Activated T-cell treated with anti-CD3 and anti-CD28 coated beads, Interleukin-2, amount 50 U/mL, for 24 hours (primary cell): Measurements from ENCODE around the gene REST.
"Not testable (repeated sequence)": the region's sequence is repeated elsewhere in the genome, so short reads cannot be mapped to it uniquely, and the experiment has no call there.

Experiments used
- DNase-seq: peaks from one replicate; pipeline ENCODE4 v3.0.0-alpha.2; 2020
- H3K27ac Mint-ChIP-seq: 2 replicates; pipeline ENCODE4 v1.8.0; 2020; ENCODE audit warnings: mild to moderate bottlenecking, mixed read lengths
- H3K27me3 Mint-ChIP-seq: 2 replicates; pipeline ENCODE4 v1.8.0; 2020; ENCODE audit warnings: mixed read lengths
- H3K36me3 Mint-ChIP-seq: 2 replicates; pipeline ENCODE4 v1.8.0; 2020; ENCODE audit warnings: low read depth, mixed read lengths
- H3K4me1 Mint-ChIP-seq: 2 replicates; pipeline ENCODE4 v1.8.0; 2020; ENCODE audit warnings: low read depth, mixed read lengths
- H3K4me3 Mint-ChIP-seq: 2 replicates; pipeline ENCODE4 v1.8.0; 2020; ENCODE audit warnings: mild to moderate bottlenecking, moderate library complexity, mixed read lengths
- H3K9me3 Mint-ChIP-seq: 2 replicates; pipeline ENCODE4 v1.8.0; 2020; ENCODE audit warnings: mixed read lengths

The REST gene

DNA sequence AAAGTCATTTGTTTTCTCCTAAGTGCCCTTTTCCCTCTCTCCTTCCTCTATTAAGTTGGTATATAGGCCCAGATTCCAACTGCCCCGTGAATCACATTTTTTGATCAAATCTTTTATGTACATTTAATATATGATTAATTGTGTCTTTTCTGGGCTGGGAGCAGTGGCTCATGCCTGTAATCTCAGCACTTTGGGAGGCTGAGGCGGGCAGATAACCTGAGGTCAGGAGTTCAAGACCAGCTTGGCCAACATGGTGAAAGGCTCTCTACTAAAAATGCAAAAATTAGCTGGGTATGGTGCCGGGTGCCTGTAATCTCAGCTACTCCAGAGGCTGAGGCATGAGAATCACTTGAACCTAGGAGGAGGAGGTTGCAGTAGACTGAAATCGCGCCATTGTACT, 7.5 kb upstream of the REST start:
- not testable (repeated sequence) for H3K4me1 Mint-ChIP-seq, H3K4me3 Mint-ChIP-seq, DNase-seq, H3K27me3 Mint-ChIP-seq, H3K36me3 Mint-ChIP-seq, H3K27ac Mint-ChIP-seq, H3K9me3 Mint-ChIP-seq

DNA sequence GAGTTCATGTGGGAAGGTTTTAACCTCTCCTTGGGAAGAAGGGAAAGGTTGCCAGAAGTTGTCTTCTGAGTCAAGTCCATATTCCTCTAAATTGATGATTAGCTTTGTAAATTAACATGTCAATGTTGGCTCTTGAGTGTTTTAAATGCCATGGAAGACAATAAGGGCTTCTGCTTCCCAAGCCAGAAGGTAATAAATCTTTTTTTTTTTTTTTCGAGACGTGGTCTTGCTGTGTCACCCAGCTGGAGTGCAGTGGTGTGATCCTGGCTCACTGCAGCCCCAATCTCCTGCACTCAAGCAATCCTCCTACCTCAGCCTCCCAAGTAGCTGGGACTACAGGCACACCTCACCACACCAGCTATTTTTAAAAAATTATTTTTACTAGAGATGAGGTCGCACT, 5.0 kb upstream of the REST start:
- Mint-ChIP-seq H3K36me3 (no peaks in the 10 kb centered on the region), H3K27ac (no peak overlapping the region), H3K9me3 (no peaks in the 10 kb centered on the region), H3K4me1 (peaks cover 14% of the 10 kb centered on the region), H3K27me3 (no peaks in the 10 kb centered on the region), H3K4me3 (no peak overlapping the region)
- DNase-seq: no peak

DNA sequence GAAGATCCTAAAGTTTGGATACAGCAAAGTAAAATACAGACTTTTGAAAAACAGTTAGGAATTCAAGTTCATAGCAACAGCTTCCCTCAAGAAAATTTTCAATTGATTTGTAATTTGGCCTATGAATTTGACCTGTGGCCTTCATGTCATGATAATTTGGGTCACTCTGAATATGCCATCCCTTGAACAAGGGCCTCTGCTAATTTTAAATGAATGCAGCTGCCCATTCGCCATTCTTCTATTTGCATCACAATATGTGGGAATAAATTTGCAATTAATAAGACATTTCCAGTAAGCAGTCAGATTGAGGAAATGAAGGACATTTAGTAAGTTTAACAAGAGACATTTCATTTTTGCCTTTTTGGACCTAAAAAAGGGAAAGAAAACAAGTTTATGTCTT, 1.9 kb upstream of the REST start:
- DNase-seq: no peak
- H3K4me1 Mint-ChIP-seq: peaks cover 24% of the 10 kb centered on the region
- no peaks in the 10 kb centered on the region for H3K9me3 Mint-ChIP-seq
- no peak overlapping the region for H3K27ac Mint-ChIP-seq
- no peak overlapping the region for H3K4me3 Mint-ChIP-seq
- H3K27me3 Mint-ChIP-seq: no peaks in the 10 kb centered on the region
- peaks cover 15% of the 10 kb centered on the region for H3K36me3 Mint-ChIP-seq

DNA sequence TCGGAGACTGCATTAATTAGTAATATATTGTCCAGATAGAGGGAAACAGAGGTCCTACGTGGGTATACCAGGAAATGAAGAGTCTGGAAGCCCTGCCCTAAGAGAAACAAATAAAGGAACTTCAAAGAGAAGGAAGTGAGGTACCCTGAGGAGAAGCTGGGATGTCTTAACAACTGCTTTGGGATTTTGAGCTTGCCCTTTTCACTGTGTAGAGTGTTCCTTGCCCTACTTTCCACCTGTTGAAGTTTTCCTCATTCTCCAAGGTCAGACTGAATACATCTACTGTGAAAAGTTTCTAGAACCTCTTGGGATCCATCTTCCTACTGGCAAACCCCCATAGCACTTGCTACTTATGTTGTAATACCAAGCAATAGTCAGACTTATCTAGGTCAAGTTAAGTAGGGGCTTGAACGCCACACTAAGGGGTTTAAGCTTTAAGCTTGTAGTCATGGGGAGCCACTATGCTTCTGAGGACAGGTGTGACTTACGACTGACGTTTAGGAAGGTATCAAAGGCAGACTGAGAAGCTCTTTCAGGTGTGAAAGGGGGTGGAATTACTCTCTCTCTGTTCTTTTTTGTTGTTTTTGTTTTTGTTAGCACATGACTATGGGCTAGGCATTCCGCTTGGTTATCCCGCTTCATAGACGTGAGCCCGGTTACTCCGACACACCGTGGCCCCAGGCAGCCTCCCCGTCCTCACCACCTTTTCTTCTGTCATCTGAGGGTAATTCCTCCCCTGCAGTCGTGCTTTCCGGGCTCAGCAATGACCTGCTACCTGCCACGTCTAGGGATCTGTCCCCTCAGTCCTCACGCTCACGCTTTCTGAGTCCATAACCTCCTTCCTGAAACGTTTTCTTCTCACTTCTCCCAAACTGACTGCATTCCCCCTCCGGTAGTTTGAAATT, 959 bp upstream of the REST start:
- H3K9me3 Mint-ChIP-seq: no peaks in the 10 kb centered on the region
- no peaks in the 10 kb centered on the region for H3K27me3 Mint-ChIP-seq
- DNase-seq: no peak
- H3K4me1 Mint-ChIP-seq: peaks cover 34% of the 10 kb centered on the region
- peak overlapping the region; percentile 87 for H3K27ac Mint-ChIP-seq
- H3K36me3 Mint-ChIP-seq: peaks cover 24% of the 10 kb centered on the region
- H3K4me3 Mint-ChIP-seq: peak overlapping the region; percentile 87

DNA sequence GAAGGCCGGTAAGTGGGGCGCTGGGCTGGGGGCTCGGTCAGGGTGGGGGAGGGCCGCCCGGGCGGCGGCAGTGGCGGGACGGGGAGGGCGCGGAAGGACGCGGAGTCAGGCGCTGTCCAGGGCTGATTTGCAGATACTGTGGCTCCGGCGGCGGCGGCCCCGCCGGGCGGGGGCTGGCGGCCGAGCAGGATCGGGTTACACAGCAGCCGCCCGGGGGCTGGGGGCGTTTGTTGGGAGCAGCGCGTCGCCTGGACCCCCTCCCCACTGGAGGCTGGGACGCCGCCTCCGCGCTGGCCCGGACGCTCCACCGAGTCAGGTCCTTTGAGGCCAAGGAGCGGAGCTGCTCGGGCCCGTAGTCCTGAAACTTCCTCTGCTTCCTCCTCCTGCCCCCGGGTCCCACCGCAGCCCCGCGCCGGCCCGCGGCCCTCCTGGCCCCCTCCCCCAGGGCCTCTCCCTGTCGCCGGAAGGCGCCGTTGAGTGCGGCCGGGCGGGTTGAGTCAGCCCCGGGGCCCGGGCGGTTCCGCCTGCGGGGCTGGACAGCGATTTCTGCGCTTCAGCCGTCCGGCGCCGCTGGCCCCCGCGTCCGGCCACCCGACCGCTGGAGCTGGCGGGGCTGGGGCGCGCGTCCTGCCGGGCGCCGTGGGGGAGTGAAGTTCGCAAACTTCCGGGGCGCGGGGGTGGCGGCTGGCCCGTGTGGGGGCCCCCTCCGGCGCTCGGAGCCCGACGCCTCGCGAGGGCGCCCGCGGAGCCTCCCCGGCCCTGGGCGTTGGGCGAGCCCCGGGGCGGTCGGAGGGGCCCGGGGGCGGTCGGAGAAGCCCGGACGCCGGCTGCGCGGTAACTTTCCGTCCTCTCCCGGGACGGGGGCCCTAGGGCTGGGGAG, 746 bp downstream of the REST start:
- H3K27me3 Mint-ChIP-seq: no peaks in the 10 kb centered on the region
- H3K4me1 Mint-ChIP-seq: peaks cover 45% of the 10 kb centered on the region
- peak overlapping the region; percentile 97 for H3K27ac Mint-ChIP-seq
- DNase-seq: peak; percentile 84
- H3K4me3 Mint-ChIP-seq: peak overlapping the region; percentile 98
- no peaks in the 10 kb centered on the region for H3K9me3 Mint-ChIP-seq
- H3K36me3 Mint-ChIP-seq: peaks cover 37% of the 10 kb centered on the region

DNA sequence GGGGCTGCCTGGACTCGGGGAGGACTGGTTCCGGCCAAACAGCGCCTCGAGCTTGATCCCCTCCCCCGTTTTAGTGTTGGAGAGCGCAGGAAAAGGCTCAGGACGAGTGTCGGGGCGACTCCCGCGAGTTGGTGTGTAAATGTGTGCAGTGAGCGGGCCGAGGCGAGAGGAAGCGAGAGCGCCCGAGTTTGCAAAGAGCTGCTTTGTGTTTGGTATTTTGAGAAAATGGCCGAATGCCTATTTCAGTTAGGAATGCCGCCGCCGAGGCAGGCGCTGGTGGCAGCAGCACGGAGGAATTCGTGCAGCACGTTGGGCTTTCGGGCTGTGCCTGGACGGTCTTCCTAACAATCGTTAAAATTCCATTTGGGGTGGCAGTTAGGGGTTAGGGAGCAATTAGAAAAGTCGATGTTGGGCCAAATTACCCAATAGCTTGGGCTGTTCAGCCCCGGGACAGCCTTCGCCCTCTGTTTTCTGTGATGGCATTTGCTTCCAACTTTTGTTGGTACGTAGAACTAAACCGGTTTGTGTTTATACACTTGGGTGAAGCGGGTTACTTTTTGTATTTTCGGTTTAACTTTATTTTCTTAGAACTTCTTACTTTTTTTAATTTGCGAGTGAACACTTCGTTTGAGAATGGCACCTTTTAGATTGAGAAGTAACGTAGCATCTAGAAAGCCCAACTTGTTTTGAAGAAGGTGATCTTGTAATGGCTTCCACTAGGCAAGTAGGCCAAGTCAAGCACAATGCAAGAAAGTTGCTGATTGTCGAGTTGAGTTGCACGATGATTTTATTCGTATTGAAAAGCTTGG, 1.6 kb downstream of the REST start:
- H3K9me3 Mint-ChIP-seq: no peaks in the 10 kb centered on the region
- peak overlapping the region; percentile 98 for H3K4me3 Mint-ChIP-seq
- peak overlapping the region; percentile 97 for H3K27ac Mint-ChIP-seq
- DNase-seq: no peak
- H3K36me3 Mint-ChIP-seq: peaks cover 44% of the 10 kb centered on the region
- H3K27me3 Mint-ChIP-seq: no peaks in the 10 kb centered on the region
- H3K4me1 Mint-ChIP-seq: peaks cover 51% of the 10 kb centered on the region

DNA sequence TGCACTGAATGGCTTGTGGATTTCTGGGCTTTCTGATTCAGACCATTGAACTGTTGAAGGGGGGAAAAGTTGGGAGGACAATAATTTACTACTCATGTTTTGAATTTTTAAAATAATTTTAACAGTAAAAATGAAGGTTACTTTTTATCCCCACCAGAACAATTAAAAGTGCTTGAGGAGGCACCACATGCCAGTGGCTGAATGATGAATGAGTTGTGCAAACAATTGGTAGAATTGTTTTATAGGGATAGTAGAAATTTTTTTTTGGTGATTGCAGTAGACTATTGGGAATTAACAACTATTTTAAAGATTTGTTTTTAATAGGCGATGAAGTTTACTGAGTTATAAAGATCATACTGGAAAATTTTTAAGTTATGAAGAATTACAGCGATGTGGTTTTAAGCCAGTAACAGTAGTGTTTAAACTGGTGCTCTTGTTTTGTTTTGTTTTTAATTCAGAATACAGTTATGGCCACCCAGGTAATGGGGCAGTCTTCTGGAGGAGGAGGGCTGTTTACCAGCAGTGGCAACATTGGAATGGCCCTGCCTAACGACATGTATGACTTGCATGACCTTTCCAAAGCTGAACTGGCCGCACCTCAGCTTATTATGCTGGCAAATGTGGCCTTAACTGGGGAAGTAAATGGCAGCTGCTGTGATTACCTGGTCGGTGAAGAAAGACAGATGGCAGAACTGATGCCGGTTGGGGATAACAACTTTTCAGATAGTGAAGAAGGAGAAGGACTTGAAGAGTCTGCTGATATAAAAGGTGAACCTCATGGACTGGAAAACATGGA, 2.7 kb downstream of the REST start:
- H3K36me3 Mint-ChIP-seq: peaks cover 48% of the 10 kb centered on the region
- H3K9me3 Mint-ChIP-seq: no peaks in the 10 kb centered on the region
- peak overlapping the region; percentile 97 for H3K27ac Mint-ChIP-seq
- H3K27me3 Mint-ChIP-seq: no peaks in the 10 kb centered on the region
- peaks cover 56% of the 10 kb centered on the region for H3K4me1 Mint-ChIP-seq
- no peak for DNase-seq
- H3K4me3 Mint-ChIP-seq: peak overlapping the region; percentile 98

DNA sequence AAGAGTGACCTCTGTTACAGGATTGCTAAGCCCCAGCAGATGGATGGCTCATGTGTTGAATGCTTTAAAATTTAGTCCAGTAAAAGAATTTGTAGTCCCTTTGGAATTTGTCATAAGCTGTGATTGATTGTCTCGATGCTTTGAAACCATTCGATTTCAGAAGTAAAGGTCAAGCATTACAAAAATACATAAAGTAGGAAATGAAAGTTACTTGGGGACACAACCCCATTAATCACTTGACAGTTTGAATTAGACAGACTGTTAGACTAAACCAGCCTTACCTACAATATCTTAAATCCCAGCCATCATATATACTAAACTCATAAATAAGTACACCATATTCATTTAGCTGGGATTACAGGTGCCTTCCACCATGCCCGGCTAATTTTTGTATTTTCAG, 6.6 kb downstream of the REST start:
- Mint-ChIP-seq H3K4me1 (peaks cover 62% of the 10 kb centered on the region), H3K36me3 (peaks cover 73% of the 10 kb centered on the region), H3K27ac (peak overlapping the region; percentile 78), H3K27me3 (no peaks in the 10 kb centered on the region), H3K4me3 (no peak overlapping the region), H3K9me3 (no peaks in the 10 kb centered on the region)
- DNase-seq: no peak

DNA sequence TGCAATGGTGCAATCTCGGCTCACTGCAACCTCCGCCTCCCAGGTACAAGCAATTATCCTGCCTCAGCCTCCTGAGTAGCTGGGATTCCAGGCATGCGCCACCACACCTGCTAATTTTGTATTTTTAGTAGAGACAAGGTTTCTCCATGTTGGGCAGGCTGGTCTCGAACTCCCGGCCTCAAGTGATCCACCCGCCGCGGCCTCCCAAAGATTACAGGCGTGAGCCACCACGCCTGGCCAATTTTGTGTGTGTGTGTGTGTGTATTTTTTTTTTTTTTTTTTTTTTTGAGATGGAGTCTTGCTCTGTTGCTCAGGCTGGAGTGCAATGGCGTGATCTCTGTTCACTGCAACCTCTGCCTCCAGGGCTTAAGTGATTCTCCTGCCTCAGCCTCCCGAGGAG, 7.3 kb downstream of the REST start:
- not testable (repeated sequence) for H3K9me3 Mint-ChIP-seq, H3K4me3 Mint-ChIP-seq, H3K27ac Mint-ChIP-seq, DNase-seq, H3K27me3 Mint-ChIP-seq
- peaks cover 63% of the 10 kb centered on the region for H3K4me1 Mint-ChIP-seq
- H3K36me3 Mint-ChIP-seq: peaks cover 72% of the 10 kb centered on the region

DNA sequence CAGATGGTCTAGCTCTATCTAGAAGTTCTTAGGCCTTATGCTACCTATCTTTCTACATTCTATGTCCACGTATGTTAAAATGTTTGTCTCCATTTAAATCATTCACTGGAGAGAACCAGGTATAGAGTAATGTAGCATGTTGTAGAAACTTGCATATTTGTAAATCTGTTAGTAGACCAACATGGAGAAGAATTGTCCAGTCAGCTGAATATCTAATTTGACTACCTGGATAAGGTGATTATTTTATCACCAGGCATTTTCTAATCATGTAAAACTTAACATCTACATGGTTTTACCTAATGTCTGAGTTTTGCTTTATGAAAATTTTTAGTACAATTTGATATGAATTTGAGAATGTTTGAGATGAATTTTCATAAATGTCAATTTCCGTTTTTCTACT, 19.5 kb downstream of the REST start:
- no peaks in the 10 kb centered on the region for H3K9me3 Mint-ChIP-seq
- no peak for DNase-seq
- peaks cover 76% of the 10 kb centered on the region for H3K36me3 Mint-ChIP-seq
- H3K4me1 Mint-ChIP-seq: peaks cover 28% of the 10 kb centered on the region
- no peaks in the 10 kb centered on the region for H3K27me3 Mint-ChIP-seq
- no peak overlapping the region for H3K27ac Mint-ChIP-seq
- H3K4me3 Mint-ChIP-seq: no peak overlapping the region

DNA sequence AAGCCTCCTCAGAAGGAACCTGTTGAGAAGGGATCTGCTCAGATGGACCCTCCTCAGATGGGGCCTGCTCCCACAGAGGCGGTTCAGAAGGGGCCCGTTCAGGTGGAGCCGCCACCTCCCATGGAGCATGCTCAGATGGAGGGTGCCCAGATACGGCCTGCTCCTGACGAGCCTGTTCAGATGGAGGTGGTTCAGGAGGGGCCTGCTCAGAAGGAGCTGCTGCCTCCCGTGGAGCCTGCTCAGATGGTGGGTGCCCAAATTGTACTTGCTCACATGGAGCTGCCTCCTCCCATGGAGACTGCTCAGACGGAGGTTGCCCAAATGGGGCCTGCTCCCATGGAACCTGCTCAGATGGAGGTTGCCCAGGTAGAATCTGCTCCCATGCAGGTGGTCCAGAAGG, 22.9 kb downstream of the REST start:
- Mint-ChIP-seq H3K27me3 (no peaks in the 10 kb centered on the region), H3K4me1 (peaks cover 44% of the 10 kb centered on the region), H3K4me3 (no peak overlapping the region), H3K36me3 (peaks cover 74% of the 10 kb centered on the region), H3K27ac (peak overlapping the region; percentile 60), H3K9me3 (no peaks in the 10 kb centered on the region)
- no peak for DNase-seq

DNA sequence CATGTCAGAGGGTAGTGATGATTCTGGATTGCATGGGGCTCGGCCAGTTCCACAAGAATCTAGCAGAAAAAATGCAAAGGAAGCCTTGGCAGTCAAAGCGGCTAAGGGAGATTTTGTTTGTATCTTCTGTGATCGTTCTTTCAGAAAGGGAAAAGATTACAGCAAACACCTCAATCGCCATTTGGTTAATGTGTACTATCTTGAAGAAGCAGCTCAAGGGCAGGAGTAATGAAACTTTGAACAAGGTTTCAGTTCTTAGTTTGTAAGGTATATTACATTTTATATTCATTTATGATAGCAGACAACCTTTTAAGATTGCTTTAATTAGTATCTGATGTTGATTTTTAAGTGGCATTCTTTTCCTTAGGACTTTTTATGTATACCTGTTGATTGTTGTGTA, 24.2 kb downstream of the REST start:
- H3K36me3 Mint-ChIP-seq: peaks cover 75% of the 10 kb centered on the region
- no peaks in the 10 kb centered on the region for H3K9me3 Mint-ChIP-seq
- no peak overlapping the region for H3K27ac Mint-ChIP-seq
- no peak overlapping the region for H3K4me3 Mint-ChIP-seq
- H3K4me1 Mint-ChIP-seq: peaks cover 44% of the 10 kb centered on the region
- no peaks in the 10 kb centered on the region for H3K27me3 Mint-ChIP-seq
- DNase-seq: no peak

DNA sequence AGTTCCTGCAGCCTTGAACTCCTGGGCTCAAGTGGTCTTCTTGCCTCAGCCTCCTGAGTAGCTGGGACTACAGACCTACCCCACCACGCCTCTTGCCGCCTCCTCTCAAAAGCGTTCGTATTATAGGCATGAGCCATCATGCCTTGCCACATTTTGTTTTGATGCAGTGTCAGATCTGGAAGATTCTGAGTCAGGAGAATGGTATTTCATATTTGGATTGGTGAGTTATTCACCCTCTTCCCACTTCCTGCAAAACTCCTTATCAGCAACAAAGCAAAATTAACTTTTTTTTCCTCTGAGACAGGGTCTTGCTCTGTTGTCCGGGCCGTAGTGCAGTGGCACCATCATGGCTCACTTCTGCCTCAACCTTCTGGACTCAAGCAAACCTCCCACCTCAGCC, 29.6 kb downstream of the REST start:
- H3K9me3 Mint-ChIP-seq: no peaks in the 10 kb centered on the region
- H3K27ac Mint-ChIP-seq: peak overlapping the region; percentile 4
- no peaks in the 10 kb centered on the region for H3K27me3 Mint-ChIP-seq
- peaks cover 56% of the 10 kb centered on the region for H3K36me3 Mint-ChIP-seq
- no peak for DNase-seq
- no peak overlapping the region for H3K4me3 Mint-ChIP-seq
- peaks cover 30% of the 10 kb centered on the region for H3K4me1 Mint-ChIP-seq

DNA sequence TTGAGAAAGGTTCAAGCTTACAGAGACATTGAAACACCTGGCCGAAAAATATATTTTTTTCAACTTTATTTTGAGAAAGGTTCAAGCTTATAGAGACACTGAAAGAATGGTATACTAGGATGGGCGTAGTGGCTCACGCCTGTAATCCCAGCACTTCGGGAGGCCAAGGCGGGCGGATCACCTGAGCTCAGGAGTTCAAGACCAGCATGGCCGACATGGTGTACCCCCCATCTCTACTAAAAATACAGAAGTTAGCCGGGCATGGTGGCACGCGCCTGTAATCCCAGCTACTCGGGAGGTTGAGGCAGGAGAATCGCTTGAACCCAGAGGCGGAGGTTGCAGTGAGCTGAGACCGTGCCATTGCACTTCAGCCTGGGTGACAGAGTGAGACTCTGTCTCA, 32.1 kb downstream of the REST start:
- not testable (repeated sequence) for DNase-seq, H3K27me3 Mint-ChIP-seq, H3K27ac Mint-ChIP-seq, H3K9me3 Mint-ChIP-seq, H3K4me3 Mint-ChIP-seq
- Mint-ChIP-seq H3K36me3 (peaks cover 36% of the 10 kb centered on the region), H3K4me1 (peaks cover 14% of the 10 kb centered on the region)
